SH-SY5Y (cell line): ENCODE measurements around the gene NDRG2.

ENCODE experiments used
- GATA2 ChIP-seq: IDR thresholded peaks from 2 replicates; pipeline ENCODE4 v1.6.1; 2011; ENCODE audit warnings: mild to moderate bottlenecking, low read depth, low read length
- GATA3 ChIP-seq: IDR thresholded peaks from 2 replicates; pipeline ENCODE4 v1.6.1; 2011; ENCODE audit warnings: low read depth, mild to moderate bottlenecking, low read length, moderate library complexity

NDRG2 gene

DNA sequence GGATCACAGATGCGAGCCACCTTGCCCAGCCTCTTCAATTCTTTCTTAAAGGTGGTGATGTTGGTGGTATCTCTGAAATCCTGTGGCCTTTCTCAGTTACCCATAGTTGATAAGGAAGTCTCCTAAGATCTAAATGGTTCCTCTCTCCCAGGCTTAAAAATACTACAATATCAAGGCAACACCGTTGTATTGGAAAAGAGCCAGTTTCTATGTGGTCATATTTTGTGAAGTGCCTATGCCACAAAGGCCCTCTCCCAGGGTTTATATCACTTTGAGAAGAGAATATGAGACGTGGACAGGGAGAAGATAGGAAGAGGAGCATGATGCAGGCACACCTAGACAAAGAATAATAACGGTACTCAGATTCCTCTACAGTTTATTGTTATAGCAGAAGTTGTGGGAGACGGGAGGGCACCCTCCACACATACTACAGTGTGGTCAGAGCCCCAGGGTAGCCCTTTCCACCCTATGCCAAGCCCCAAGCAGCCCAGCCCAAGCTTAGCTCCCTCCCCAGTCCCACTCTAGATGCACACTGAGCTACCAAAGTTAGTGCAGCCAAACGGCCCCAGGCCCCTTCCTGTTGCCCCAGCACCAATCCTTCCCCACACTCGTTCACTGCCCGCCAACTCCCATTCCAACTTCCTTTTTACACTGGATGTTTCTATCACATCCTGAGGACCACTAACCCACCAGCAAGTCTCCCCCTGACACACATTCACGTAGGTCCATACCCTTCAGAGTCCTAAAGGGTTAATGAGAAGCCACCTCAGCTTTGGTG, 8.3 kb downstream of the NDRG2 start:
- no peak for TF ChIP-seq GATA2

DNA sequence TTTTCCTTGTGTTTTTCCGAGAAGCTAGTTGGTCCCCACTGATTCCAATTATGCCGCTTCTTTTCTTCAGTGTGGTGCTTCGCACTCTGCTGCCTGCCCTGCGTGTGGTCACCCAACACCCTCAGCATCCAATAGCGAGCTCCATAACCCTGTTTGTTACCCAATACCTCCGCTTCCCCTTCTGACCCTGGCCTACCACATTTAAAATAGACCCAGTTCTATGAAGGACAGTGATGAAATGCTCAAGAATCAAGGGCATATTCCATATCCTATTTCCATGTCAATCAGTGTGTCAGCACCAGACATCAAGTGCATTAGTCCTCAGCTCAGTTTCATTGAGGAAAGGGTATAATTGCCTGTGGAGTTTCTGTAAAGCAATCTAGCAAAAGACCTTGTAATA, 9.5 kb downstream of the NDRG2 start:
- TF ChIP-seq GATA2, result no peak

DNA sequence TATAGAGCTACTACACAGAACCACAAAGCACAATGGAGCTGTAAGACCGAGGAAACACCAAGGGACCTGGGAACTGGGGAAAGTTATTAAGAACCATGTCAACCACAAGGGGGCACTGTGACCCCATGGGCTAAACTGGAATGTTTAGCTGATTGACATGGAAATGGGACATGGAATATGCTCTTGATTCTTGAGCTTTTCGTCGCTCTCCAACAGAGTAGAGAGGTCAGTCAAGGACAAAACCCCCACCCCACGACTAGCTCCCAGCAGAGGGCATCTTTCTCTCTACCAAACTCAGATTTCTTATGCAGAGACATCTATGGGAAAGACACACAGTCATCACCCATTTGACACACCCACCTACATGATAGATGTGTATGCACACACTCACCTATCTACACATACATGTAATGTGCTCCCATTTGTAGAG, 10.1 kb downstream of the NDRG2 start:
- TF ChIP-seq GATA3 (no peak), GATA2 (no peak)

DNA sequence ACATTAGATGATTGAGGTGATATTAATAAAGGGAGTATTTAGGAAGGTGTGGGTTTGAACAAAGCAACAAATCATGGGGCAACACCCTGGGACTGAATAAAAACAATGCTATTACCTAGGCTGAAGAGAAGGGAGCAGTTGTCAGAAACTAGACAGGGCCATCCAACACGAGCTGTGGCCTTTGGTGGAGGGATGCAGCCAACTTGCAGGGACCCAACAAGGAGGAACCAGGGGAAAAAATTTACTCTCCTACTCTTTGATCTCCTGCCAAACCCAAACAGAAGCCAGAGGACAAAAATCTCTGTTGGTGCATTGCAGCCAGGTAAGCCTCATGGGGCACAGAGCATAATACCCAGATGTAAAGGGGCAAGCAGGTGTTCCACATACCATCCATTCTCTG, 13.7 kb downstream of the NDRG2 start:
- TF ChIP-seq GATA2 (no peak), GATA3 (no peak)

DNA sequence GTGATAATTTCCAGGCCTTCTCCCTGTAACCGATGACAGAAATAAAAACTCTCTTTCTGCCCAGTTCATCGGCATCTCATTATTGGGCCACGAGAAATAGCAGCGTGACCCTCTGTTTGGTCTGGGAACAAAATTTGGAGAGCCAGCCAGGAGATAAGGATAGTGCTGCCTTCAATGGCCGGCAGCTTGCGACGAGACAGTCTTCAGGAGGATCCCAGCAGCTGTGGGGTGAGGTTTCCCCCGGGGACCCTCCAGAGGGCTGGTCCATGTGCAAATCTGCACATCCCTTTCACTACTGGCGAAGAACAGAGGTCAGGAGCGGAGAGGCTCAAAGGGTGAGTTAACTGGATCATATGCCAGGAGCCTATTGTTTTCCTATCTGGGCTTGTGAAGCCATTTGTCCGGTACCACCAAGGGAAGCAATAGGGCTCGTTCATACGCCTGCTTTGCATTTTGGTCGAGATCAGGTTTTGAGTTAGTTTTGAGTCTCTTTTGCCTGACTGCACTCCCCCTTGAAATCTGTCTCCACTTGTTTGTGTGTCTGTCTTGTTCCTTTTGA, 21.0 kb downstream of the NDRG2 start:
- no peak for TF ChIP-seq GATA2
- no peak for TF ChIP-seq GATA3

DNA sequence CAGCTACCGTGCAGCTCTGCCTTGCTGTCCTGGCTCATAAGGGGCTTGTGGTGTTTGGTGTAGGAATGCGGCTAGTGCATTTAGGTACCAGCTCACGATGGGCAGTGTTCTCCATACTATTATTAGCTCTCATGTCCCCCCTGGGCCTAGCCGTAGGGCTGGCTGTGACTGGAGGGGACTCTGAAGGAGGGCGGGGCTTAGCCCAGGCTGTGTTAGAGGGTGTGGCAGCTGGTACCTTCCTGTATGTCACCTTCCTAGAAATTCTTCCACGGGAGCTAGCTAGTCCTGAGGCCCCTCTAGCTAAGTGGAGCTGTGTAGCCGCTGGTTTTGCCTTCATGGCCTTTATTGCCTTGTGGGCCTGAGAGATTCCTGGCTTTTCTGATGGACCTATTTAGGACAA, 23.6 kb downstream of the NDRG2 start:
- no peak for TF ChIP-seq GATA3
- no peak for TF ChIP-seq GATA2

DNA sequence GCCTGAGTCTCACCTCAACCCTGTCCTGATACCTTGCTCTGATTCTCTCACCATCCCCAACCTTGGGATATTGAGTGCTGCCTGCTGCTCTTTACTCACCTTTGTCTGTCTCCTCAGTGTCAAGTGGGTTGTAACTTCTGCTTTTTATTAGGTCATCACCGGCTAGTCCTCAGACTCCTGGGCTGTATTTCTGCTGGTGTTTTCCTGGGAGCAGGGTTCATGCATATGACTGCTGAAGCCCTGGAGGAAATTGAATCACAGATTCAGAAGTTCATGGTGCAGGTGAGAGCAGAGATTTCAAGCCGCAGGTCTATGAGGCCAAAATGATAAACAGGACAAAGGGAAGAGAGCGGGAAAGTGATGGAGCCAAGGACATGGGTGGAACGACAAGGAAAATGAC, 25.3 kb downstream of the NDRG2 start:
- TF ChIP-seq GATA3 (no peak), GATA2 (no peak)

DNA sequence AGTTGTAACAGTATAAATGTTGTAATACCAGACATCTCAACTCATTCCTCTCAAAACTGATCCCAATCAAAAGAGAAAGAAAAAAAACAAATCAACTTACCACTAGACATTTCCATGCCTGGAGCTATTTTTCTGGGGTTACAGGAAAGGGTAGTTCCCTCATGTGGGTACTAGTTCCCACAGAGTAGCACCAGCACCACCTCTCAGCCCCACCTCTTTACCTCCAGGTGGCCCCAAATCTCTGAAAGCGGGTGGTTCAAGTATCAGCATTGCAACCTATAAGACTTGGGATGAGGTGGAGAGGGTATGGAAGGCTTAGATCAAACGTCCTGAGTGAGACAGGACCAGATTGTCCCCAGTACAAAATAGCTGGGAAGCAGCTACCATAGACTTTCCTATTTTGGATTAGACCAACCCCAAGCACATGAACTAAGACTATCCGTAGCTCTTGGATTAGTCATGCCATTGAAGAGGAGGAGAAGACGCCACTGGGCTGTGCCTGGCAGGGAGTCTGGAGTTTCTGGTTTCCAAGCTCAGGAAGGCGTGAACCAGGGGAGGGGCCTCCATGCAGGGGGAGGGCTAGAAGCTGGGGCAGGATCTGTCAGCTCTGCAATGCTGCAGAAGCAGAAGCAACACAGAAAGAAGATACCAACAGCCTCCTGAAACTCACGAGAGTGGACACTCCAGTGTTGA, 26.0 kb downstream of the NDRG2 start, which contains the start of gene SLC39A2:
SLC39A2 (plus strand) TSS at position 620 of the 693 bp plus-strand sequence. CDS start 154 bp downstream, outside the sequence.
- TF ChIP-seq GATA3, result no peak
- no peak for TF ChIP-seq GATA2

DNA sequence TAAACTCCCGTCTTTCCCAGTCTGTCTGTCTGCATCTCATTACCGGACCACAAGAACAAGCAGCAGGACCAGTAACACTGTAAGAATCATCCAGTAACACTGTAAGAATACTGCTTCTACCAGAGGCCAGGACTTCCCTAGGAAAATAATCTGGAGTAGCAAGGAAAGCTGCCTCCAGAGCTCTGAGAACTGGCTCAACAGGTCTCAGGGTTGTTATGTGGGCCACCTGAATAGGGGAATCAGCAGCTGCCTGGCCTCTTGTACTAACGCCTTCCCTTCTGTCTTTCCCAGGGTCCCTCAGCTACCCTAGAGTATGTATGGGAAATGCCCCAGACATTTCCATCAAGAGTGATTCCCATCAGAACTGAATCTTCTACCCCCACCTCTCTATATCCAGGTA, 26.7 kb downstream of the NDRG2 start:
- TF ChIP-seq GATA3 (no peak), GATA2 (no peak)

DNA sequence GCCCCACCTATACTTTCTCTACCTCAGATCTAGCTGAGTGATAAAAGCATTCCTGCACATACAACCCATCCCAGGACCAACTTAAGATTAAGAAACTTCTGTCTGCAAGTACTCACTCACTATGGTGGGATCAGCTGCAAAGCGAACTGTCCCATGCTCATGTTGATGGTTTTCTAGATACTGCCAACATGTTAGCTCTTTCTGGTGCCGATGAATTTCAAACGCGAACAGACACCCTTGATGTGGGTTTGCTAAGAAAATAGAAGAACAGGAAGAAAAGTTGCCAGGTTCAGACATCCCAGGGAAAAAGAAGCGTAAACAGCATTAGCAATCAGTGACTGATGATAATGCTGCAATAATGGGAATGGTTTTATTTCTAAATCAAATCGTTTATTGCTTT, 27.3 kb downstream of the NDRG2 start:
- TF ChIP-seq GATA2 (no peak), GATA3 (no peak)

DNA sequence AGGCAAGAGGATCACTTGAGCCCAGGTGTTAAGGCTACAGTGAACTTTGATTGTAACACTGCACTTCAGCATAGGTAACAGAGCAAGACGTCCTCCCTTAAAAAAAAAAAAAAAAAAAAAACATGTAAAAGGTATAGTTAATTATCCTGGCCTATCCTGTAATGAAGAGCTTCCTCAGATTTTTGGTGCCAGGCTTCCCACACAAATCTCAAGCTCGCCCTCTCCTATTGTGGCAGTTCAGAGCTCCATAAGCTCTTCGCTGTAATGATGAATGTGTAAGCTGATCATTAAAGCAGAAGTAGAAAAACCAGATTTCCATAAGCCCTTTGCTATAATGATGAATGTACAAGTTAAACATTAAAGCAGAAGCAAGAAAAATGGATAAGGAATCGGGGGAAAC, 27.7 kb downstream of the NDRG2 start:
- TF ChIP-seq GATA3, result no peak
- no peak for TF ChIP-seq GATA2

DNA sequence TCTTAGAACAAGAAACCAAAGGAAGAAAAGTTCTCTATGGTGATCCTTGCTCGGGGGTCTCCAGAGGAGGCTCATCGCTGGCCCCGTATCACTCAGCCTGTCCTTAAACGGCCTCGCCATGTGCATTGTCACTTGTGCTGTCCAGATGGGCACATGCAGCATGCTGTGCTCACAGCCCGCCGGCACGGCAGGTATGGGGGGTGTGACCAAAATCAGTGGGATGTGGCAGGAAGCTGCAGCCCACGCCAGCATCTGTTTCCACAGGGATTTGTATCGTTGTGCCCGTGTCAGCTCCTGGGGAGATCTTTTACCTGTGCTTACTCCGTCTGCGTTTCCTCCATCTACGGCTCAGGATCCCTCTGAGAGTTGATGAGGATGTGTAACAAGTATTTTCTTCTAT, 28.3 kb downstream of the NDRG2 start:
- no peak for TF ChIP-seq GATA2

DNA sequence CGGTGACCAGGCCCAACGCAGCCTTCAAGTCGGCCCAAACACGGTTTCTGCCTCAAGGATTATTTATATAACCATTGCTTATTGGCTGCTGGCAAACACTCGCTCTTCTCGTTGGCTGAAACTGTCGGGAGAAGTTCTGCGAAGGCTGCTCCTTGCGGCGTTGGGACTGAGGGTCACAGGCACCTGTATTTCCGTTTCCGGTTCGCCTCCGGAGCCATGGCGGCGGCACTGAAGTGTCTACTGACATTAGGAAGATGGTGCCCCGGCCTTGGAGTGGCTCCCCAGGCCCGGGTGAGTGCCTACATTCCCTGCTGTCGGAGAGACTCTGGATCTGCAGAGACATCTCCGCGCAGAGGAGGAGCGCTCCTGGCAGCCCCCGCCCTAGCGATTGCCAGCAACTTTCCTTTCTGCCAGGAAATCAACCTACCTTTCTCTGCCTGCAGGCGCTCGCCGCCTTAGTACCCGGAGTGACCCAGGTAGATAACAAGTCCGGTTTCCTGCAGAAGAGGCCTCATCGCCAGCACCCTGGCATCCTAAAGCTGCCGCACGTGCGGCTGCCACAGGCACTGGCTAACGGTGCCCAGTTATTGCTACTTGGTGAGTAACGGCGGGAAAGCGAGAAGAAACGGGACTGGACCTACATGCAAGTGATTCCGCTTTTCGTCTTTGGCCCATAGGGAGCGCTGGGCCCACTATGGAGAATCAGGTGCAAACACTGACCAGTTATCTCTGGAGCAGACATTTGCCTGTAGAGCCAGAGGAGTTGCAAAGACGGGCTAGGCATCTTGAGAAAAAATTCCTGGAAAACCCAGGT, 34.9 kb downstream of the NDRG2 start, which contains the start of gene METTL17:
METTL17 (plus strand) TSS at position 194 of the 814 bp plus-strand sequence; CDS start at position 217, 23 bp downstream.
- no peak for TF ChIP-seq GATA2
- no peak for TF ChIP-seq GATA3

DNA sequence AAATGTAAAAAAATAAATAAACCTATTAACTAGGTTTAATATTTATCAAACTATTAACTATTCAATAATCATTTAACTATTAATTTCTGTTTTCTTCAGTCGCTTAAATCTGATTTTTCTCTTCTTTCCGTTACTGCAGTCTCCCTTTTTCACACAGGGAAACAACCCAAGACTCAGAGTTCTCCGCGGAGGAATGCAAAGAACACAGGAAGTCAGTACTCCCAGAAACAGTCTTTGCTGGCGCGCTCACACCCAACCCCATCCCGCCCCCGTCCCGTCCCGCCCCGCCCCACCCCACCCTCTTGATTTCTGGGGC, 35.4 kb downstream of the NDRG2 start:
- no peak for TF ChIP-seq GATA2
- no peak for TF ChIP-seq GATA3
